WI38 (cell line): Measurements from ENCODE around the gene CHD5.

Experiments used
- H3K4me3 ChIP-seq: 2 replicates; pipeline ENCODE4 v1.5.1; 2011; ENCODE audit warnings: low read depth, mild to moderate bottlenecking, control low read depth, low read length
- CTCF ChIP-seq: IDR thresholded peaks from 2 replicates; pipeline ENCODE4 v1.5.1; 2012; ENCODE audit warnings: low read depth, mild to moderate bottlenecking, control low read depth, low read length

CHD5 gene

GRCh38 chr1:6101826-6102531, 78.1 kb downstream of the CHD5 start:
- no peak overlapping the region for H3K4me3 ChIP-seq
- no peak for TF ChIP-seq CTCF

- TF ChIP-seq CTCF = no peak
- no peak overlapping the region for H3K4me3 ChIP-seq
Measured at GRCh38 chr1:6100861-6101783, 79.0 kb downstream of the CHD5 start.

GRCh38 chr1:6099787-6100765, 80.0 kb downstream of the CHD5 start:
- TF ChIP-seq CTCF = no peak
- H3K4me3 ChIP-seq = no peak overlapping the region

GRCh38 chr1:6099297-6099696, 80.8 kb downstream of the CHD5 start:
- no peak for TF ChIP-seq CTCF
- no peak overlapping the region for H3K4me3 ChIP-seq

GRCh38 chr1:6098303-6099215, 81.6 kb downstream of the CHD5 start:
- no peak for TF ChIP-seq CTCF
- H3K4me3 ChIP-seq = no peak overlapping the region

GRCh38 chr1:6097824-6098223, 82.3 kb downstream of the CHD5 start:
- no peak for TF ChIP-seq CTCF
- no peak overlapping the region for H3K4me3 ChIP-seq
